Tibial nerve (tissue), 4 donors: ENCODE measurements around the gene TXNL4A. TPM values are rescaled to one million over a fixed set of nuclear protein-coding genes. Genes with fewer than 3 reads are reported as not detected.

Experiments
- DNase-seq, 2 donors: peaks; one replicate each; pipeline ENCODE4 v3.0.0-alpha.2; 2019; ENCODE audit warnings: low spot score in 2 of 2
- H3K27ac ChIP-seq, 4 donors: fragments of 200-600 bp; sonication (generic) in 3 of 4; one replicate each; pipeline ENCODE4 v1.5.1; 2017 to 2019; ENCODE audit warnings: mild to moderate bottlenecking in 1 of 4
- H3K27me3 ChIP-seq, 2 donors: fragments of 200-600 bp; sonication (generic) in 1 of 2; one replicate each; pipeline versions ENCODE4 v1.5.1 to v1.6.0; 2017 to 2019
- H3K36me3 ChIP-seq, 3 donors: fragments of 200-600 bp; sonication (generic); one replicate each; pipeline ENCODE4 v1.5.1; 2018 to 2019
- H3K4me1 ChIP-seq, 4 donors: fragments of 200-600 bp; sonication (generic) in 3 of 4; one replicate each; pipeline ENCODE4 v1.5.1; 2017 to 2019
- H3K4me3 ChIP-seq, 4 donors: fragments of 200-600 bp; sonication (generic) in 3 of 4; one replicate each; pipeline ENCODE4 v1.5.1; 2017 to 2019; ENCODE audit warnings: mild to moderate bottlenecking in 1 of 4, moderate library complexity in 1 of 4
- H3K9me3 ChIP-seq, 4 donors: fragments of 200-600 bp; sonication (generic) in 3 of 4; one replicate each; pipeline ENCODE4 v1.5.1; 2017 to 2019
- EP300 ChIP-seq, 2 donors: sonication (generic); formaldehyde crosslinking; IDR thresholded peaks; one replicate each; pipeline ENCODE4 v1.6.1; 2017; ENCODE audit warnings: antibody characterized with exemption in 2 of 2, mild to moderate bottlenecking in 1 of 2
- POLR2A ChIP-seq, 2 donors: fragments of 450-650 bp; IDR thresholded peaks; one replicate each; pipeline ENCODE4 v1.6.1; 2017; ENCODE audit warnings: antibody characterized with exemption in 2 of 2, mild to moderate bottlenecking in 2 of 2, moderate library complexity in 2 of 2
- WGBS, 2 donors: methylation state at CpG; one replicate each; pipeline ENCODE4 v1.1.5; 2018; 5-methylcytosine and 5-hydroxymethylcytosine counted together
- total RNA-seq, 4 donors: library from RNA; depleted of rRNA; stranded (reverse); fragments of >200 nt; gene quantifications; one replicate each; pipeline ENCODE4 v1.1.0, GENCODE V29; 2016
- TF ChIP-seq, protein P1 (sequence below), 5 experiments: fragments of 200-600 bp in 3 of 5; fragments of 450-650 bp in 2 of 5; sonication (generic) in 3 of 5; IDR thresholded peaks; one replicate each; pipeline ENCODE4 v1.5.1; 2016 to 2019; ENCODE audit warnings: antibody characterized with exemption in 5 of 5, mild to moderate bottlenecking in 3 of 5, moderate library complexity in 2 of 5

TXNL4A gene
- total RNA-seq, 4 donors from 2014 or later = 19.0 to 34.9 (median 32.5) TPM

DNA sequence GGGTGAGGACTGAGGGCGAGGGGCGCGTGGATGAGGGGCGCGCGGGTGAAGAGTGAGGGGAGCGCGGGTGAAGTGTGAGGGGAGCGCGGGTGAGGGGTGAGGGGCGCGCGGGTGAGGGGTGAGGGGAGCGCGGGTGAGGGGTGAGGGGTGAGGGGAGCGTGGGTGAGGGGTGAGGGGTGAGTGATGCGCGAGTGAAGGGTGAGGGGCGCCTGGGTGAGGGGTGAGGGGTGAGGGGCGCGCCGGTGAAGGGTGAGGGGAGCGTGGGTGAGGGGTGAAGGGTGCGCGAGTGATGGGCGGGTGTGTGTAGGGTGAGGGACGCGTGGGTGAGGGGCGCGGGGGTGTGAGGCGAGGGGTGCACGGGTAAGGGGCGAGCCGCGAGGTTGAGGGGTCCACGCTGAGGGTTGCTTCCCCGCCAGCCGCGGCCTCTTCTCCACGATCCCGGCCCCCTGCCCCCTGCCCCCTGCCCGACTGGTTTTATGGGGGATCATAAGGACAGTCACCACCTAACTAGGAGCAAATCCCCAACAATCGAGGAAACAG, 35.8 kb downstream of the TXNL4A start:
- WGBS, 2 donors = 36 to 38% methylated on average over 41 to 42 of the region's 43 CpGs
- Histone ChIP-seq H3K27me3 (no peaks in the 10 kb centered on the region), H3K36me3 (peaks cover 0 to 16% (median 0%) of the 10 kb centered on the region in 3 donors), H3K9me3 (no peaks in the 10 kb centered on the region), H3K4me3 (peak overlapping the region; percentile 60 to 99 (median 84)), H3K4me1 (peaks cover 0 to 39% (median 33%) of the 10 kb centered on the region in 4 donors), H3K27ac (peak overlapping the region; percentile 80 to 98 (median 88))
- no peak for DNase-seq
- TF ChIP-seq, protein P1, sequence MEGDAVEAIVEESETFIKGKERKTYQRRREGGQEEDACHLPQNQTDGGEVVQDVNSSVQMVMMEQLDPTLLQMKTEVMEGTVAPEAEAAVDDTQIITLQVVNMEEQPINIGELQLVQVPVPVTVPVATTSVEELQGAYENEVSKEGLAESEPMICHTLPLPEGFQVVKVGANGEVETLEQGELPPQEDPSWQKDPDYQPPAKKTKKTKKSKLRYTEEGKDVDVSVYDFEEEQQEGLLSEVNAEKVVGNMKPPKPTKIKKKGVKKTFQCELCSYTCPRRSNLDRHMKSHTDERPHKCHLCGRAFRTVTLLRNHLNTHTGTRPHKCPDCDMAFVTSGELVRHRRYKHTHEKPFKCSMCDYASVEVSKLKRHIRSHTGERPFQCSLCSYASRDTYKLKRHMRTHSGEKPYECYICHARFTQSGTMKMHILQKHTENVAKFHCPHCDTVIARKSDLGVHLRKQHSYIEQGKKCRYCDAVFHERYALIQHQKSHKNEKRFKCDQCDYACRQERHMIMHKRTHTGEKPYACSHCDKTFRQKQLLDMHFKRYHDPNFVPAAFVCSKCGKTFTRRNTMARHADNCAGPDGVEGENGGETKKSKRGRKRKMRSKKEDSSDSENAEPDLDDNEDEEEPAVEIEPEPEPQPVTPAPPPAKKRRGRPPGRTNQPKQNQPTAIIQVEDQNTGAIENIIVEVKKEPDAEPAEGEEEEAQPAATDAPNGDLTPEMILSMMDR (IDR thresholded peaks at IDR 0.05) = no peak
- TF ChIP-seq EP300 (IDR thresholded peaks at IDR 0.05) = no peak
- TF ChIP-seq POLR2A (IDR thresholded peaks at IDR 0.05) = no peak

DNA sequence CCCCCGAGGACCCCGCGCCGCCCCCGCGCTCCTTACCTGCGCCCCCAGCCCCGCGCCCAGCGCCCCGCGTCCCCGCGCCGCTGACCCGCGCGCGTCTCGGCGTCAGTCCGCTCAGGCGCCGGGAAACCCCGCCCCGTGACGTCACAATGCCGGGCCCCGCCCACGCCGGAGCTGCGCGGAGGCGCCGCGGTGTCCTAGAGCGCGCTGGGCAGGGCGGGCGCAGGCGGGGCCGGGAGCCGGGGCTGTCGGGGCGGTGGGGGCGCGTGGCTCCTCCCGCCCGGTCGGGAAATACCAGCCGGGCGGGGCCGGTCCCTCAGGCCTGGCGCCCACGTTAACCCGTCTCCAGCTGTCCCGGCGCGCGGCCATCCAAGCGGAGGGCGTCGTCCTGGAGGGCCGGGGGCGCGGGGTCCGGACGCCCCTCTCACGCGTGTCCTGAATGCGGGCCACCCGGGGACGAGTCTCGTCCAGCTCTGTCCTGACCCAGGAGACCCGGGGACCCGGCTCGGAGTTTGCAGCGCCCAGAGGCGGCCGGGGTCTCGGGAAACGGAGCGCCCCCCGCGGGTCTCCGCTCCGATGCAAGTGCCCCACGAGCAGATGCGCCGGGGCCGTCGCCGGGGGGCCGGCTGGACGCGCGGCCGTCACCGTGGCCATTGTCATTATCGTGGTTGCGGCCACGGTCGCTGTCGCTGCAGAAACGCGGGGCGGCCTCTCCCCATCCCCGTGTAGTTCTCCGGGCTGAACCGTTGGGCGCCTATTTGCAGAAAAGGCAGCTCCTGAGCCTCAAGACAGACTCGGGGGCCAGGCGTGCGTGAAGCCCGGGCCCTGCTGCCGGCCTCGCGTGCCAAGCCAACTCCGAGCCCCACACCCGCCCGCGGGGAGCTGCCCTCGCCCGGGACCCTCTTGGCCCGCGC, 36.6 kb downstream of the TXNL4A start, which contains the start of gene SLC66A2:
Gene SLC66A2, minus strand, starts transcription at position 109 of the 911 bp plus-strand sequence. CDS start 727 bp downstream, outside the sequence.
- H3K27me3 ChIP-seq = no peaks in the 10 kb centered on the region
- TF ChIP-seq, protein P1 (IDR thresholded peaks at IDR 0.05) = no peak
- TF ChIP-seq EP300 (IDR thresholded peaks at IDR 0.05) = peak in 1 of 2 donors; percentile 63
- peak; percentile 37 to 81 for TF ChIP-seq POLR2A (IDR thresholded peaks at IDR 0.05)
- WGBS, 2 donors = 0 to 1% methylated on average over 36 to 60 of the region's 126 CpGs
- peaks cover 0 to 47% (median 35%) of the 10 kb centered on the region in 4 donors for H3K4me1 ChIP-seq
- peak; percentile 84 to 88 for DNase-seq
- H3K4me3 ChIP-seq = peak within 1 kb of the TSS; percentile 77 to 99 (median 88)
- H3K27ac ChIP-seq = peak within 1 kb of the TSS; percentile 80 to 98 (median 90)
- H3K9me3 ChIP-seq = no peaks in the 10 kb centered on the region
- H3K36me3 ChIP-seq = peaks cover 0 to 16% (median 0%) of the 10 kb centered on the region in 3 donors

DNA sequence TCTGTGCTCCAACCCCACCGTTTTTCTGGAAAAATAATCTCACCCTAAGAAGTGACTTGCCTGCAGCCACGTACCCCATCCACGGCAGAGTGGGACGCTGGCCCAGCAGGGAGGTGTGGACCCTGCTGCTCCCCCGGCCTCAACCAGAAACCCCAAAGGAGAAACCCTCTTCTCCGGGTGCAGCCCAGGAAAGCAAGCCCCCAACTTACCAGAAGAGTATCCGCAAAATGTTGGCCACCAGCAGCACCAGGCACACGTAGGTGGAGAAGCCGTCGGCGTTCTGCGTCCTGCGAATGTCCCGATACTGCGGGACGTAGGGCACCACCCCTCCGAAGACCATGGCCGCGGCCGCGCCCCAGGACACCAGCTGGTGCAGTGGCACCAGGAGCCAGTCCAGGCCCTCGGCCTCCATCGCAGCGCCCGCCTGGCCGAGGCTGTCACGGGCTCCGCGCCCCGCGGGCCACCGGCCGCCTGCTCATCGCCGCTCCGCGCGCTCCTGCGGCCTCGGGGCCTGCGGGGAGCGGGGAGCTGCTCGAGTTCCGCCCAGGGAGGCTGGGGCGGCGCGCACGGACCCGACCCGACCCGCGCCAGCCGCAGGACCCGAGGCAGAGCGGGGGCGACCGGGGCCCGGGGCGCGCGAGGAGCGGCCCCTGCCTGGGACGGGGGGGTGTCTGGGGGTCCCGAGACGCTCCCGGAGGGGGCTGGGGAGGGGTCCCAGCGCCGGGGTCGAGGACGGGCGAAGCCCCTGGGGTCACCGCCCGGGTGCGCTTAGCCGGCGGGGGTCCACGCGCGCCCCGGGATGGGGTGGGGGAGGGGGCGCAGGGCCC, 37.6 kb downstream of the TXNL4A start:
- peaks cover 0 to 22% (median 0%) of the 10 kb centered on the region in 3 donors for H3K36me3 ChIP-seq
- no peaks in the 10 kb centered on the region for H3K27me3 ChIP-seq
- DNase-seq = no peak
- peaks cover 0 to 57% (median 39%) of the 10 kb centered on the region in 4 donors for H3K4me1 ChIP-seq
- peak overlapping the region; percentile 77 to 99 (median 88) for H3K4me3 ChIP-seq
- 1 to 4% methylated on average over 21 to 50 of the region's 81 CpGs for WGBS, 2 donors
- peak overlapping the region; percentile 80 to 98 (median 90) for H3K27ac ChIP-seq
- H3K9me3 ChIP-seq = no peaks in the 10 kb centered on the region
- TF ChIP-seq, protein P1 (IDR thresholded peaks at IDR 0.05) = no peak
- TF ChIP-seq EP300 (IDR thresholded peaks at IDR 0.05) = peak in 1 of 2 donors; percentile 10

DNA sequence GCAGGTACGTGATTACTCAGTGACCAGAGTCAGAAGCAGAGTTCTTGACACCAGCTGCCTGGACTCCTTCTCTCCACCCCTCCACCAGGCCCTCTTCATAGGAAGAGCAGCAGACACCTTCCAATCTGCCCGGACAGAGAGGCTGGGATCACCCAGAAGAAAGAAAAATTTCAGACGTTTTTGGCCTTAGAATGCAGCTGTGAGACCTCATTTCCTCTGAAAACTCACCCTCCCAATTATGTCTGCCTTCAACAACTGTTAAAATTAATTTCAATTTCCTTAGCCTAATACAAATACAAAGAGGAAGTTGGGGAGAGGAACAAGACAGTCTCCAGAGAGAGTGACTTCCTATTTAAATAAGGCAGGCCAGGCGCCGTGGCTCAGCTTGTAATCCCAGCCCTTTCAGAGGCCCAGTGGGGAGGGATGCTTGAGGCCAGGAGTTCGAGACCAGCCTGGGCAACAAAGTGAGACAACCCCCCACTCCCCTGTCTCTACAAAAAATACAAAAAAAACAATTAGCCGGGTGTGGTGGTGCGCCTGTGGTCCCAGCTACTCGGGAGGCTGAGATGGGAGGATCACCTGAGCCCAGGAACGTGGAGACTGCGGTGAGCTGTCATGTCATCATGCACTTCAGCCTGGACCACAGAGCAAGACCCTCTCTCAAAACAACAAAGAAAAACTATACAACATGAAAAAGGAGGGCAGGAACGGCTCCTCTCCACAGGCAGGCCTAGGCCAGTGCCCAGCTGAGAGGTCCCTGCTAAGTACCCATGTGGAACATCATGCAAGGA, 38.5 kb downstream of the TXNL4A start:
- Histone ChIP-seq H3K4me3 (peak overlapping the region; percentile 77 to 99 (median 88)), H3K36me3 (peaks cover 0 to 22% (median 0%) of the 10 kb centered on the region in 3 donors), H3K9me3 (no peaks in the 10 kb centered on the region), H3K4me1 (peaks cover 0 to 66% (median 47%) of the 10 kb centered on the region in 4 donors), H3K27ac (peak overlapping the region; percentile 80 to 98 (median 90)), H3K27me3 (no peaks in the 10 kb centered on the region)
- 52 to 53% methylated on average over 12 of the region's 12 CpGs for WGBS, 2 donors
- TF ChIP-seq EP300 (IDR thresholded peaks at IDR 0.05) = peak in 1 of 2 donors; percentile 32
- TF ChIP-seq, protein P1 (IDR thresholded peaks at IDR 0.05) = no peak
- TF ChIP-seq POLR2A (IDR thresholded peaks at IDR 0.05) = no peak
- DNase-seq = peak in 1 of 2 donors; percentile 38
